Subcutaneous adipose tissue (tissue), 4 donors: Measurements from ENCODE around the gene P4HA2. TPM values are rescaled to one million over a fixed set of nuclear protein-coding genes. Genes with fewer than 3 reads are reported as not detected.

Source experiments
- small RNA-seq: library from RNA; depleted of rRNA; stranded (forward); fragments of <200 nt; gene quantifications from one replicate; pipeline ENCODE3, GENCODE V24; 2016
- total RNA-seq, 4 donors: library from RNA; depleted of rRNA; stranded (reverse); fragments of >200 nt; gene quantifications; one replicate each; pipeline ENCODE4 v1.1.0, GENCODE V29; 2016
- TF ChIP-seq, protein P1 (sequence below): fragments of 450-650 bp; IDR thresholded peaks from one replicate; pipeline ENCODE4 v1.5.1; 2016; ENCODE audit warnings: low read depth, mild to moderate bottlenecking, control low read depth, antibody characterized with exemption, moderate library complexity

P4HA2 gene
- total RNA-seq, 4 donors from 2014 or later: 6.8 to 15.0 (median 14.0) TPM

DNA sequence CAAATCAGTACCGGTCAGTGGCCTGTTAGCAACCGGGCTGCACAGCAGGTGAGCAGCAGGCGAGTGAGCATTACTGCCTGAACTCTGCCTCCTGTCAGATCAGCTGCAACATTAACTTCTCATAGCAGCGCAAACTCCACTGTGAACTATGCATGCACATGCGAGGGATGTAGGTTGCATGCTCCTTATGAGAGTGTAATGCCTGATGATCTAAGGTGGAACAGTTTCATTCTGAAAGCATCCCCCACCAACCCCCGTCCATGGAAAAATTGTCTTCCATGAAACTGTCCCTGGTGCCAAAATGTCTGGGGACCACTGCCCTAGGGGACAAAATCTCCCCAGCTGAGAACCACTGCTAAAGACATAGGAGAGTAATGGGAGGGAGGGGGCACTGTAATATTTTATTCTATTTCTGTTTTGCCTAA, 51.1 kb downstream of the P4HA2 start:
- TF ChIP-seq, protein P1, sequence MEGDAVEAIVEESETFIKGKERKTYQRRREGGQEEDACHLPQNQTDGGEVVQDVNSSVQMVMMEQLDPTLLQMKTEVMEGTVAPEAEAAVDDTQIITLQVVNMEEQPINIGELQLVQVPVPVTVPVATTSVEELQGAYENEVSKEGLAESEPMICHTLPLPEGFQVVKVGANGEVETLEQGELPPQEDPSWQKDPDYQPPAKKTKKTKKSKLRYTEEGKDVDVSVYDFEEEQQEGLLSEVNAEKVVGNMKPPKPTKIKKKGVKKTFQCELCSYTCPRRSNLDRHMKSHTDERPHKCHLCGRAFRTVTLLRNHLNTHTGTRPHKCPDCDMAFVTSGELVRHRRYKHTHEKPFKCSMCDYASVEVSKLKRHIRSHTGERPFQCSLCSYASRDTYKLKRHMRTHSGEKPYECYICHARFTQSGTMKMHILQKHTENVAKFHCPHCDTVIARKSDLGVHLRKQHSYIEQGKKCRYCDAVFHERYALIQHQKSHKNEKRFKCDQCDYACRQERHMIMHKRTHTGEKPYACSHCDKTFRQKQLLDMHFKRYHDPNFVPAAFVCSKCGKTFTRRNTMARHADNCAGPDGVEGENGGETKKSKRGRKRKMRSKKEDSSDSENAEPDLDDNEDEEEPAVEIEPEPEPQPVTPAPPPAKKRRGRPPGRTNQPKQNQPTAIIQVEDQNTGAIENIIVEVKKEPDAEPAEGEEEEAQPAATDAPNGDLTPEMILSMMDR: no peak

DNA sequence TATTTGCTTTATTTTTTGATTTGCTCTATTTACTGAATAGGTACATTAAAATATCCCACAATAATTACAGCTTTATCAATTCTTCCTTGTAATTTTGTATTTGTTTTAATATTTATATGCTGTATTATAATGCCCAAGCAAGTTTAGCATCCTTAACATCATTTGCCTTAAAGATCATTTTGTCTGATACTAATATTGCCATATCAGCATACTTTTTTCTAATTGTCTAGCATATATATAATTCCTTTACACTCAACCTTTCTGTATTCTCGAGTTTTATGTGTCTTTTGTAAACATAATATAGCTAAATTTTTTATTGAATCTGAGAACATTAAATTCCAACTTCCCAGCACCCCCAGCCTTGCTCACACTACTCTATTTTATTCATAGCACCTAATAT, 64.7 kb downstream of the P4HA2 start:
- TF ChIP-seq, protein P1: no peak

DNA sequence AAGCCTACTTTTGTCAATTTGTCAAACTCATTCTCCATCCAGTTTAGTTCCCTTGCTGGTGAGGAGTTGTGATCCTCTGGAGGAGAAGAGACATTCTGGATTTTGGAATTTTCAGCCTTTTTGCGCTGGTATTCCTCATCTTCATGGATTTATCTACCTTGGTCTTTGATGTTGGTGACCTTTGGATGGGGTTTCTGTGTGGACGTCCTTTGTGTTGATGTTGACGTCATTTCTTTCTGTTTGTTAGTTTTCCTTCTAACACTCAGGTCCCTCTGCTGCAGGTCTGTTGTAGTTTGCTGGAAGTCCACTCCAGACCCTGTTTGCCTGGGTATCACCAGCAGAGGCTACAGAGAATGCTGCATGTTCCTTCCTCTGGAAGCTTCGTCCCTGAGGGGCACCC, 71.2 kb downstream of the P4HA2 start:
- TF ChIP-seq, protein P1: no peak

DNA sequence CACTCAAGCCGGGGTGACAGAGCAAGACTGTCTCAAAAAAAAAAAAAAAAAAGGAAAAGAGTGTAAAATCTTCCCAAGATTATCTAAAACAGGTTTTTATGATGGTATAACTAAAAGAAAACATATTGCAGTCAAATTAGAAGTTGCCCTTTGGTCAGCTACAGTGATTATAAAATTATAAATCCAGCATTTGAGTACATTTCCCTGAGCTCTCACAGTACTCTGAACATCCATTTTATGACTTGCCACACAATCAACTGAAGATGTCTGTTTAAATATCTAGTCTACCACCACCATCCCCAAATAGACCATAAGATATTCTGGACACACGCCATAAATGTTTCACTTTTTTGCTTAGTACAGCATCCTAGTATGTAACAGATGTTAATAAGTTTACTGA, 77.1 kb downstream of the P4HA2 start:
- TF ChIP-seq, protein P1: no peak

DNA sequence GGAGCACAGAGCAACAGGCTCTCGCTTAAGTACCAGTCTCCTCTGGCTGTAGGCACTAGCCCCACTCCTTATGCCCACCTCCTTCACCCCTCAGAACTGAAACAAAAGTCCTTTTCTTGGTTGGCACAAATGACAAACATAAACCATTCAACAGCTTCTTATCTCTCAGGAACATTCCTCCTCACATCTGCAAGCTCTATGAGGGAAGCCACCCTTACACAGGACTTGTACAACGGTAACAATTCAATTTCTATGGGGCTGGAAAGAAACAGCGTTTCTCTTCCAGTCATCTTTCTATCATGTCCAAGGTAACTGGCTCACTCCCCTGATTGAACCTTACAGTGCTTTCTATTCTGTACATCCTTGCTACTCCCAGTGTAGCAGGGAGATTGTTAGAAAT, 80.0 kb downstream of the P4HA2 start:
- TF ChIP-seq, protein P1: no peak

DNA sequence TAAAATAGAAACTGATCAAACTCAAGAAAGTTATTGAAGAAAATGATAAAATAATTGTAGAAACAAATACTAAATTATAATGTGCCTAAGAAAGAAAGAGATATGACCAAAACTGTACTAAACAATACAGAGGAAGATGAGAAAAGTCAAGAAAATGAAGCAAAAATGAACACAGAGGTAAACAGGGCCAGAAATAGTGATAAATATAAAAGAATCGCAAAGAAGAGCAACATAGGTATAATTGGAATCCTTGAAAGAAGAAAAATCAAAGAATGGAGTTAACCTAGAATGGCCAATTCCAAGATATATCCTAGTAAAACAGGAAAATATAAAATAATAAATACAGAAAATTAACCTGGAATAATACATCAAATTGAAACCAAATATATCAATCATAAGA, 84.5 kb downstream of the P4HA2 start:
- TF ChIP-seq, protein P1: no peak

DNA sequence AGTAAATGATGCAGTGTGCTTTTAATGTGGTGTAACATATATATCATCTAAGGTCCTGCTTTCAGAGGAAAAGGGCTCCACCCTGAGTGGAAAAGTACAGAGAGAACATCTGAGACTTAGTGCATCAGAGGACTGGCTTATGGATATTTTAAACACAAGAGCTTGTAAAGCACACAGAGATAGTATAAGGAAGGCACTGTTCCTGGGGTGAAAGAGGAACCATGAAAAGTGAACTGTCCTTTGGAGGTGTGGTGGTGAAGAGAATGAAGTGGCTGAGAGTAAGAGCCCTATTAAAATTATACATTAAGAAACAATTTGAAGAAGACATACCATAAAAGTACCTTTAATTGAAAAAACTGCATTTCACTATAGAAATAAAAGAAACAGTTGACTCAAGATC, 85.2 kb downstream of the P4HA2 start:
- TF ChIP-seq, protein P1: no peak

Small RNAs within 50 kb of the gene (small RNA-seq; reads per million reads assigned to genes)
- not detected for gene AC063976.4

Other genes with a start within 250 kb of the P4HA2 start
- under 1 TPM in 2 of 4 donors, not detected in 2; 0.17 to 0.82 TPM for gene ACSL6, start 216.2 kb downstream of the P4HA2 start, total RNA-seq
- not detected for gene IL3, start 167.2 kb downstream of the P4HA2 start, total RNA-seq
- gene CSF2, start 154.1 kb downstream of the P4HA2 start, total RNA-seq: not detected
- gene PDLIM4, start 29.8 kb upstream of the P4HA2 start, total RNA-seq: 10 to 100 TPM in 2 of 4 donors, 1 to 10 TPM in 2; 3.2 to 16.3 (median 12.8) TPM
- 1 to 10 TPM in 1 of 4 donors, under 1 TPM in 2, not detected in 1; 0.33 to 1.2 (median 0.66) TPM for gene SLC22A4, start 66.5 kb upstream of the P4HA2 start, total RNA-seq
- gene SLC22A5, start 141.9 kb upstream of the P4HA2 start, total RNA-seq: 1 to 10 TPM; 5.6 to 8.2 (median 6.8) TPM